Epithelial cell of proximal tubule (primary cell): ENCODE measurements around the gene CD96. TPM values are rescaled to one million over a fixed set of nuclear protein-coding genes. Genes with fewer than 3 reads are reported as not detected.
"Not testable (repeated sequence)": the region's sequence is repeated elsewhere in the genome, so short reads cannot be mapped to it uniquely, and the experiment has no call there.

Experiments
- DNase-seq: peaks from one replicate; pipeline ENCODE4 v3.0.0-alpha.2; 2011; ENCODE audit warnings: low read depth
- H3K4me3 ChIP-seq: 2 replicates; pipeline ENCODE4 v1.5.1; 2011; ENCODE audit warnings: low read depth, mild to moderate bottlenecking, low read length
- CTCF ChIP-seq: conservative IDR thresholded peaks from 2 replicates; pipeline ENCODE4 v1.5.1; 2012; ENCODE audit warnings: low read depth, mild to moderate bottlenecking, low read length
- total RNA-seq: library from RNA; depleted of rRNA; stranded (reverse); fragments of >200 nt; gene quantifications from 2 replicates; pipeline ENCODE4 v1.2.3, GENCODE V29; 2015

Gene CD96
- total RNA-seq, 1 donor from 2014 or later: not detected

DNA sequence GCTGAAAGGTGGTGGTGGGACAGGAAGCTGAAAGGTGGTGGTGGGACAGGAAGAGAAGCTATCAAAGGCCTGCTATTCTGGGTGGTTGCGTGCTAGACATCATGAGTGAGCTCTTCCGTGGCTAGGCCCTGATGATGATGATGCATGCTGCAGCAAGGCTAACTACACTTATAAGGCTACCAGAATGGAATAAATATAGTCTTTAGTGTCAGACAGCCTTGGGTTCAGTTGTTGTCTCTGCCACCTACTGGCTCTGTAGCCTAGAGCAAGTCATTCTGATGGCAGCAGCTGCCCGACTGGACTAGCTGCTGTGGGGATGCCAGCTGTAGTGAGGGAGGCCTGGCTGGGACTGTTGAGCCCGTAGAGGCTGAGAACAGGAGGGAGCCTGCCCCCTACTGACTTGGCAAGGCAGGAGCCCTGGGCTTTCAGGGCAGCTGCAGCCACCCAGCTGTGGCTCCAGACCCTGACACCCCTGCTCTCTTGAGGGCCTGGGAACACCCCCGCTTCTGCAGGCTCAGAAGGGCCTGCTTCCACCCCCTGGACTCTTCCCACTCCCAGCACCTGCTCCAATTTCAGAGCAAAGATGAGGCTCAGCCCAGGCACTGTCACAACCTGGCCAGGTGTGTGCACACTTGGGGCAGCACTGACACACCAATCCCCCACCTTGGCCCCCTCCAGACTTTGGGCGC, 74.6 kb downstream of the CD96 start:
- no peak for DNase-seq
- TF ChIP-seq CTCF: peak; percentile 47
- H3K4me3 ChIP-seq: no peak overlapping the region

DNA sequence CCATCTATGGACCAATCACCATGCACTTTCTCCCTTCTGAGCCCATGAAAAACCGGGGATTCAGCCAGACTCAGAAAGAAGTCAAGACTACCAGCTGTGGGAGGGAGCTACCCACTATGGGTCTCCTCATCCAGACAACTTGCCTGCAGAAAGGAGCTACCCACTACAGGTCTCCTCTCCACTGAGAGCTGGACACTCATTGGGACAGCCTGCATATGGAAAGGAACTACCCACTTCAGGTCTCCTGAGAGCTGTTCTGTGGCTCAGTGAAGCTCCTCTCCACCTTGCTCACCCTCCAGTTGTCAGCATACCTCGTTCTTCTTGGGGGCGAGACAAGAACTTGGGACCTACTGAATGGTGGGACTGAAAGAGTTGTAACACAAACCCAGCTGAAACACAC, 75.4 kb downstream of the CD96 start:
- DNase-seq: no peak
- no peak for TF ChIP-seq CTCF
- H3K4me3 ChIP-seq: no peak overlapping the region

DNA sequence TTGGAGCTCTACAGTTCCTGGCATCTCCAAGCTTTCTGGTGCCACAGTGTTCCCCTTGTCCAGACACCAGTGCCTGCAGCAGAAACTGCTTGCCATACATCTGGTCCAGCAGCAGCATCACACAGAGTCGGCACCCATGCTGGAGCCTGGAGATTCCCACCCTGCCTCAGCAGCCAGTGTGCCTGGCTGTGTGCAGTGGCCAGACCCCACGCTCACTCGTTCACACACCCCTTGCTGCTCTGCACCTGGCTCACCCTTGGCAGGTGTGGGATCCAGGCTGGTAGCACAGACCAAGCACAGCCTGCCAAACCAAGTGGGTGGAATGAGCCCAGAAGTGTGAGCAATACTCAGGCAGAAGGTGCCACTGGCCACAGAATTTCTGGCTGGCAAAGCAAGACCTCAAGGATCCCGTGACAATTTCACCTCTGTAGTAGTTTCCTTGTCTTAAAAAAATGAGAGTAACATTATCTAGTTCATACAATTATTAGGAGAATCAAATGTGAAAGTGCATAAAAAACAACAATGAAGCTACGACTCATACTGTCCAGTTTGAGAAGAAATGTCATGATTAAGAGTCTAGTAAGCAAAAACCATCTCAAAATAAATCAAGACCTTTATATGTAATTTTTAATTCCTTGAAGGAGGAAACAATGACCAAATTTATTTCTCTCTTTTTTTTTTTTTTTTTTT, 76.1 kb downstream of the CD96 start:
- DNase-seq: no peak
- no peak overlapping the region for H3K4me3 ChIP-seq
- no peak for TF ChIP-seq CTCF

- TF ChIP-seq CTCF: no peak
- H3K4me3 ChIP-seq: no peak overlapping the region
- no peak for DNase-seq
Observed at GRCh38 chr3:111618945-111619344, 76.9 kb downstream of the CD96 start.

DNA sequence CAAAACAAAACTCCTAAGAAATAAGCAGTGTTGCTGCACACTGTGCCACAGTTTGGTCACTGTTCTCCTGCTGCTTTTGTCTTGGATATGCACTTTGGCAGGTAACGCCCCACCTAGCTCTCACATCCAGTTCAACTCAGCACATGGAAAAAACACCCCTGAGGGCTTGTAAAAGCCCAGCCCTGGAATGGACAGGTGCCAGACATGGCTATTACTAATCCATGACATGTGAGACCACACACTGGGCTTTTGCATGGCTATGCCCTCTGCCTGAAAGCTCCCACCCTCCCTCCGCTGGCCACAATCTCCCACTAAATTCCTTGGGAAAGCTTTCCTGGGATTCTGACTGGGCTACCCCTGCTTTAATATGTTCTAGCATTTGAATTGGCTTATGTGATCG, 77.8 kb downstream of the CD96 start:
- TF ChIP-seq CTCF: no peak
- DNase-seq: no peak
- H3K4me3 ChIP-seq: no peak overlapping the region

DNA sequence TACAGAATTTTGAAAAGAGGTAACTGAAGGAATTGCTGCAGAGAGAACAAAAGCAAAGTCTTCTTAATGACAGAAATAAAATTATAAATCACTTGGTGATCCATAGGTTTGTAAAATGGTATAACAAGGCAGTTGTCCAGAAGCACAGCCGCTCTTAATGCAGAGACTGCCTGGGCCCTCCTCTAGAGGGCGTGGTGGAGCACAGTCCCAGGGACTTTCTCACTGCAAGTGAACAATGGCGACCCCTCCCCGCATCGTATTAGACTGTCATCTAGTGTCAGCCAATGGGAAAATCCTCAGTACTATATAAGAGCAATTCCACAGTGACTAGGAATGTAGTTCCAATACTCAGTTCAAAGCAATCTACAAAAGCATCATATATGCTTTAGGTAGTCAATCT, 79.5 kb downstream of the CD96 start:
- no peak for DNase-seq
- H3K4me3 ChIP-seq: no peak overlapping the region
- TF ChIP-seq CTCF: peak; percentile 54

DNA sequence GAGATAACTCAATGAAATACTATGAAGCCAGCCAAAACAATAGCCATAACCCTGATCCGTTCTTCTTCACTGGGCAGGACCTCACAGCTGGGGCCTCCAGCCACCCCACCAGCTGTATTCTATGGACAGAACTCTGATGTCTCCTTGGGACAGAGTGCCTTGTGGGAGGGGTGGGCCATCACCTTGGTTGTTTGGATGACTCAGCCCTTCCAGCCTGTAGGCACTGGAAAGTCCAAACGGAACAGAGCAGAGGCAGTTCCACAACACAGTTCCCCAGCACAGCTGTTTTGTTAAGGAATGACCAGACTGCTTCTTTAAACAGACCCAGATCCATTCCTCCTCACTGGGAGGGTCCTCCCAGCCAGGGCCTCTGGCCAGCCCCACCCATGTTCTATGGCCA, 85.1 kb downstream of the CD96 start:
- TF ChIP-seq CTCF: no peak
- DNase-seq: no peak
- no peak overlapping the region for H3K4me3 ChIP-seq

DNA sequence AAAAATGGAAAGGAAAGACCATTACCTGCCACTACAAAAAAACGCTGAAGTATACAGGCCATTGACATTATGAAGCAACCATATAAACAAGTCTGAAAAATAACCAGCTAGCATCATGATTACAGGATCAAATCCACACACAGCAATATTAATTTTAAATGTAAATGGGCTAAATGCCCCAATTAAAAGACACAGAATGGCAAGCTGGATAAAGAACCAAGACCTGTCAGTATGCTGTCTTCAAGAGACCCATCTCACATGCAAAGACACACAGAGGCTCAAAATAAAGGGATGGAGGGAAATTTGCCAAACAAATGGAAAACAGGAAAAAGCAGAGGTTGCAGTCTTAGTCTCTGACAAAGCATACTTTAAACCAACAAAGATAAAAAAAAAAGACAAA, 87.0 kb downstream of the CD96 start:
- not testable (repeated sequence) for H3K4me3 ChIP-seq, DNase-seq

GRCh38 chr3:111630638-111631037, 88.6 kb downstream of the CD96 start:
- not testable (repeated sequence) for DNase-seq, H3K4me3 ChIP-seq
